ENCODE data around the gene TRPM8.

- no peak for TF ChIP-seq POLR2A (IDR thresholded peaks at IDR 0.05; ENCODE audit: control extremely low read depth in 1 of 2, low read depth in 2 of 2, low read length in 2 of 2)
- TF ChIP-seq, protein P1, sequence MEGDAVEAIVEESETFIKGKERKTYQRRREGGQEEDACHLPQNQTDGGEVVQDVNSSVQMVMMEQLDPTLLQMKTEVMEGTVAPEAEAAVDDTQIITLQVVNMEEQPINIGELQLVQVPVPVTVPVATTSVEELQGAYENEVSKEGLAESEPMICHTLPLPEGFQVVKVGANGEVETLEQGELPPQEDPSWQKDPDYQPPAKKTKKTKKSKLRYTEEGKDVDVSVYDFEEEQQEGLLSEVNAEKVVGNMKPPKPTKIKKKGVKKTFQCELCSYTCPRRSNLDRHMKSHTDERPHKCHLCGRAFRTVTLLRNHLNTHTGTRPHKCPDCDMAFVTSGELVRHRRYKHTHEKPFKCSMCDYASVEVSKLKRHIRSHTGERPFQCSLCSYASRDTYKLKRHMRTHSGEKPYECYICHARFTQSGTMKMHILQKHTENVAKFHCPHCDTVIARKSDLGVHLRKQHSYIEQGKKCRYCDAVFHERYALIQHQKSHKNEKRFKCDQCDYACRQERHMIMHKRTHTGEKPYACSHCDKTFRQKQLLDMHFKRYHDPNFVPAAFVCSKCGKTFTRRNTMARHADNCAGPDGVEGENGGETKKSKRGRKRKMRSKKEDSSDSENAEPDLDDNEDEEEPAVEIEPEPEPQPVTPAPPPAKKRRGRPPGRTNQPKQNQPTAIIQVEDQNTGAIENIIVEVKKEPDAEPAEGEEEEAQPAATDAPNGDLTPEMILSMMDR (IDR thresholded peaks at IDR 0.05; ENCODE audit: control extremely low read depth in 1 of 3, insufficient read depth in 1 of 3, low read depth in 1 of 3, low read length in 3 of 3): no peak
- TF ChIP-seq RBBP5 (IDR thresholded peaks at IDR 0.05; ENCODE audit: borderline replicate concordance, low read depth, low read length): no peak
- TF ChIP-seq SUZ12 (IDR thresholded peaks at IDR 0.05; ENCODE audit: low read length): no peak
- TF ChIP-seq BACH1 (IDR thresholded peaks at IDR 0.05; ENCODE audit: low read length): no peak
- TF ChIP-seq KDM4A (IDR thresholded peaks at IDR 0.05; ENCODE audit: low read depth, low read length, severe bottlenecking): no peak
- TF ChIP-seq CHD1 (IDR thresholded peaks at IDR 0.05; ENCODE audit: low read depth, low read length): no peak
- TF ChIP-seq POLR2AphosphoS5 (IDR thresholded peaks at IDR 0.05; ENCODE audit: low read depth, low read length): no peak
Observed at GRCh38 chr2:234019896-234020295, 102.7 kb downstream of the TRPM8 start.
